OCI-LY1 (cell line): ENCODE results near the gene NRDE2.

ENCODE experiments used
- CTCF ChIP-seq: fragments of 200-600 bp; sonication (generic), shearing (Covaris generic); IDR thresholded peaks from 2 replicates; pipeline ENCODE4 v1.5.1; 2017; ENCODE audit warnings: mild to moderate bottlenecking, antibody characterized with exemption, low read length, moderate library complexity, mixed read lengths
- EZH2 ChIP-seq: fragments of 200-600 bp; sonication (generic), shearing (Covaris generic); IDR thresholded peaks from 2 replicates; pipeline ENCODE4 v1.8.0; 2017; ENCODE audit warnings: borderline replicate concordance, mixed run types, mild to moderate bottlenecking, antibody characterized with exemption, low read length, moderate library complexity, mixed read lengths

- no peak for TF ChIP-seq EZH2
- no peak for TF ChIP-seq CTCF
These were observed 26.6 kb downstream of the NRDE2 start for GRCh38 chr14:90305176-90305601.
